GM18867 (cell line): ENCODE measurements around the gene ACP7.
"Not testable (repeated sequence)": the region's sequence is repeated elsewhere in the genome, so short reads cannot be mapped to it uniquely, and the experiment has no call there.

Source experiments
- ATAC-seq: cut with Tn5 transposase; IDR thresholded peaks from one replicate; pipeline ENCODE4 v1.9.1; 2021; ENCODE audit warnings: mild to moderate bottlenecking, moderate library complexity; ENCODE audit not compliant: unreplicated experiment

The ACP7 gene, protein sequence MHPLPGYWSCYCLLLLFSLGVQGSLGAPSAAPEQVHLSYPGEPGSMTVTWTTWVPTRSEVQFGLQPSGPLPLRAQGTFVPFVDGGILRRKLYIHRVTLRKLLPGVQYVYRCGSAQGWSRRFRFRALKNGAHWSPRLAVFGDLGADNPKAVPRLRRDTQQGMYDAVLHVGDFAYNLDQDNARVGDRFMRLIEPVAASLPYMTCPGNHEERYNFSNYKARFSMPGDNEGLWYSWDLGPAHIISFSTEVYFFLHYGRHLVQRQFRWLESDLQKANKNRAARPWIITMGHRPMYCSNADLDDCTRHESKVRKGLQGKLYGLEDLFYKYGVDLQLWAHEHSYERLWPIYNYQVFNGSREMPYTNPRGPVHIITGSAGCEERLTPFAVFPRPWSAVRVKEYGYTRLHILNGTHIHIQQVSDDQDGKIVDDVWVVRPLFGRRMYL

DNA sequence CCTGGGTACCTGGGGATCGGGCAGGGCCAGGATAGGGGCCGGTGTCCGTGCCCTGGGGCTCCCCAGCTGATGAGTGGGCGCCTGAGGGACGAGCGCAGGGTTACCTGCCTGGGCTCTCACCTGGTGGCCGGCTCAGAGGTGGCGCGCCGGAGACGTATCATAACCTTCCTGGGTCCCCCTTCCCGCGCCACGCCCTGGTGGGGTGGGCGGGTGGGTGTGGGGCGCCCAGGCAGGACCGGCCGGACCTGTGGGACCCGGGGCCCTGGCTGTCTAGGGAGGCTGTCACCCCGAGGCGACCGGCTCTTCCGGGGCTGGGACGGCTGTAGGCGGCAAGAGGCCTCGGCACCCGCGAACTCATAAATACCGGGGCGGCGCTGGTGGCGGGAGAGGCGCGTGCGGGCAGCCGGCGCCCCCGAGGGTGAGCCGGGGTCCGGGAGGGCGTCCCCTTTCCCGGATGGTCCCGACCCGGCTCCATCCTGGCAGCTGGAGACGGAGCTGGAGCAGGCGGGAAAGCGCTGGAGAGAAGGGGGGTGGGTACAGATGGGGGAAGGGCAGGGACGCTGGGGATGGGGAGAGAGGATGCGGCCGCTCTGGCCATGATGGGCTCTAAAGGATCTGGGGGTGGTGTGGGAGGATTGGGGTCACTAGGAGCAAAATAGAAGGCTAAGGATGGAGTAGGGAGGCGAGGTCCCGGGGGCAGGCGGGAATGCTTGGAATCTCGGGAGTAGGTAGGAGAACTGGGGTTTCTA, at the start of gene ACP7:
Gene ACP7 (plus strand): TSS at position 386 of the 749 bp plus-strand sequence. CDS start 902 bp downstream, outside the sequence.
- no peak for ATAC-seq

DNA sequence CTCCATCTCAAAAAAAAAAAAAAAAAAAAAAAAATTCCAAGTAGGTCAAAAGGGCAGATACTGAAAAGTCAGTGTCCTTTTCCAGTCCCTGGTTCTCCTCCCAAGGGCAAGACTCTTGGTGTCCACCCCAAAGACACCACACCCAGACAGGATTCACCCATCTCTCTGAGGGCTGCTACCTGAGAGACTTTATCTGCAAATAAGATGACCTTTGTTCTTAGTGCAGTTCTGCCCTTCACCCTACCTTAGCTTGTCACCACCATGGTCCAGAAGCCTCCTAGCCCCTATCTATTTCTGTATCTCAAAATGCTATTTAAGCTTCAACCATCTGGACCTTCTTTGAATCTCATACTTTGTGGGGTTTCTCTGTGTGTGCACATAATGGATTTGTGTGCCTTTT, 47.6 kb upstream of the ACP7 start:
- ATAC-seq: no peak

DNA sequence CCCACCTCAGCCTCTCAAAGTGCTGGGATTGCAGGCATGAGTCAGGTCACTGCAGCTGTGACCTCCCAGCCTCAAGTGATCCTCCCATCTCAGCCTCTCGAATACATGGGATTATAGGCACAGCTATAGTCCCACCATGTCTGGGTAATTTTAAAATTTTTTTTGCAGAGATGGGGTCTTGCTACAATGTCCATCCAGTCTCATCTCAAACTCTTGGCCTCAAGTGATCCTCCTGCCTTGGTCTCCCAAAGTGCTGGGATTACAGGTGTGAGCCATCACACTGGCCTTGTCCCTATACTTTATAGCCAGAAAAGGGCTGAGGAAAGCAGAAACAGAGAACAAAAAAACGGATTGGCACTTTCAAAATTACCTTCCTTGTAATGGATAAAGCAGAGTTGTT, 47.0 kb upstream of the ACP7 start:
- no peak for ATAC-seq

DNA sequence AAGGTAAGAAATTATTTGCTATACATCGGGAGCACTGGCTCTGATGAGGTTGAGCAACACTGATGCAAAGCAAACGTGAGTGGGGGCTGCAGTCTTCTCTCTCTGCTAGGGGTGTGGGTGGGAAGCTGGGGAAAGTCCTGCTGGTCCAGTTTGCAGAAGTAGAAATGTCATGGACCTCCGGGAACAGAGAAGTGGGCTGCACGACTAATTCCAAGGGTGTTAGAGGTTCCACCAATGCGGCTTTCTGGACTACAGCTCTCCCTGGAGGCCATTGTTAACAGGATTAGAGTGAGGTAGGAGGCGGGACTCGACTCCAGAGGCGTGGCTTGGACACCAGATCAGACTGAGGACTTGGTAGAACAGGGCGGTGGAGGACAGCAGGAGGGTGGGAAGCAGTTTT, 46.1 kb upstream of the ACP7 start:
- ATAC-seq: no peak

DNA sequence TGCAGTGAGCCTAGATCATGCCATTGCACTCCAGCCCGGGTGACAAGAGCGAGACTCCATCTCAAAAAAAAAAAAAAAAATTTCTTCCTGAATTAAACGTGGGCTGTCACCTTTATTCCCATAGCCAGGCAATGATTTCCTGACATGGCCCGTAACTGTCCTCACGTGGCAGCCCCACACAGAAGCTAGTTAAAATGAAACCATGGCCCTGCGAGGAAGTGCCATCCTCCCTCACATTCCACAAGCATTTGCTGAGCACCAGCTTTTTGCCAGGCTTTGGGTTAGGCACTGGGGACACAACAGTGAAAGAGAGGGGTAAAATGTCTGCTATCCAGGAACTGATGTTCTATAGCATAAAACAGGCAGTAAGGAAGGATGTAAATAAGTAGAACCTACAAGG, 38.7 kb upstream of the ACP7 start:
- no peak for ATAC-seq

DNA sequence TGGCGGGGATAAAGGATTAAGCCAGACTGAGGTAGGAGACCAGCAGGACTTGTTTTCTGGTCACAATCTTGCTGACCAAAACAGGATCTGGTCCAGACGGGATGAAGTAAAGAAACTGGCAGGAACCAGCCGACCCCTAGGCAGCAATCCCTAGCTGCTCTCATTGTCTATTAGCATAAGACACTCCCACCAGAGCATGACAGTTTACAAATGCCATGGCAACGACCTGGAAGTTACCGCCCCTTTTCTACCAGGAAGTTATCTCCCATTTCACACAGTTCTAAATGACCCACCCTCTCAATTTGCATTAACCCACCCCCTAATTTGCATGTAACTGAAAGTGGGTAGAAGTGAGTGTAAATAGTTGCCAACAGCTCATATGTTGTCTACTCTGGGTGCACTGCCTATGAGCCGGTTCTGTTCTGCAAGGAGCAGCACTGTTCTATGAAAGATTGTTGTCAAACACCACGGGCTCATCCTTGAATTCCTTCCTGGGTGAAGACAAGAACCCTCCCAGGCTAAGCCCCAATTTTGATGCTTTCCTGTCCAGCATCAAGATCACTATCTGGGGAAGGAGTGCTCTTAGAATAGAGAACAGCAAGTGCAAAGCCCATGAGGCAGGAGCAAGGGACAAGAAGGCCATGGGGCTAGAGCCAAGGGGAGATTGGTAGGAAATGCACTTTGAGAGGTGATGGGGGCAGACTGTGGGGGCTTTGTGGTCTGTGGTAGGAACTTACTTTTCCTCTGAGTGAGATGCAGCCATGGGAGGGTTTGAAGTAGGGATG, 37.9 kb upstream of the ACP7 start:
- ATAC-seq: no peak

DNA sequence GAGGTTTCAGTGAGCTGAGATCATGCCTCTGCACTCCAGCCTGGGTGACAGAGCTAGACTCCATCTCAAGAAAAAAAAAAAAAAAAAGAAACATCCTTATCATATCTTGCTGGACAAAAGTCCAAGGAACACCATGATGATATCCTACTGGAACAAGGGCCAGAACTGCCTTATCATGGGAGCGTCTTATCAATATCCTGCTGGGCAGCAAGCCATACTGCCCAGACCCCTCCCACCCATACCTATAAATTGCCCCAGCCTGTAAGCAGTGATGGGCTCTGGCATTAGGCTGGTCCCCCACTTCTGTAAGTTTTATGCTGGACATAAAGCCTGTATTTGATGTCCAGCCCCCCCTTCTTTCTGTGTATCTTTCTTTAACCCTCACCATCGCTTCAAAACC, 37.1 kb upstream of the ACP7 start:
- ATAC-seq: no peak

DNA sequence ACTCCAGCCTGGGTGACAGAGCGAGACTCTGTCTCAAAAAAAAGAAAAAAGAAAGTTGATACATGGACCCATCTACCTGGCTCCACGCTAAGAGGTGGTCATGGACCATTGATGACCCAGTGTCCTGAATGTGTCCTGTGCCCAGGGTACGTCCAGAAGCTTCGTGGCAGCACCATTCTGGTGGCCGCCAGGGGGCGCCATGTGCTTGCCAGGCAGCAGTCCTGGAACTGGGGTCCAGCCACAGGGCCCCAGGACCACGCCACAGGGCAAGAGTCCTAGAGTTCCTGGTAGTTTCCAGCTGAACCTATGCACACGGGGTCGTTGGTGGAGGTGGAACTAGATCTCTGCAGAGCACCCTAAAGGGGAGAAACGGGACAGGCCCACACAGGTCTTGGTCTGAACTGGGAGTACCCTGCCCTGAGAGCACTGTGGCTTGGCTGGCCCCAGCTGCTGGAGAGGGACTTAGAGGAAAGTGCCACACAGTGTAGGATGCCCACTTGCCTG, 31.9 kb upstream of the ACP7 start:
- ATAC-seq: no peak

DNA sequence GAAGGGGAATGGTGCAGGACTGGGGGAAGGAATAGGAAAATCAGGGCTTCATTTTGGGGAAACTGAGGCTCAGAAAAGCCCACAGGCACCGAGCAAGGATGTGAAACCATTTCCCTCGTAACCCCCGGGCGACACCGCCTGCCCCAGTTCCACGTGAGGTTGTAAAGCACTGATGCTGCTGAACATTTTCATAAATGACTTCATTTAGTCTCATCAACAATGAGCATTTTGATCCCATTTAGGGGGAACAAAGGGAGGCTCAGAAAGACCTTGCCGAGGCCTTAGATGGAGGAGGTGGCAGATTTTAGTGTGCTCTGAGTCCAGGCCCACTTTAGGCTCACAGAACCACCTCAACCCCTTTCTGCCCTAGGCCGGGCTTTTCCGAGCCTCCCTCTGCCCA, 31.3 kb upstream of the ACP7 start:
- ATAC-seq: no peak

DNA sequence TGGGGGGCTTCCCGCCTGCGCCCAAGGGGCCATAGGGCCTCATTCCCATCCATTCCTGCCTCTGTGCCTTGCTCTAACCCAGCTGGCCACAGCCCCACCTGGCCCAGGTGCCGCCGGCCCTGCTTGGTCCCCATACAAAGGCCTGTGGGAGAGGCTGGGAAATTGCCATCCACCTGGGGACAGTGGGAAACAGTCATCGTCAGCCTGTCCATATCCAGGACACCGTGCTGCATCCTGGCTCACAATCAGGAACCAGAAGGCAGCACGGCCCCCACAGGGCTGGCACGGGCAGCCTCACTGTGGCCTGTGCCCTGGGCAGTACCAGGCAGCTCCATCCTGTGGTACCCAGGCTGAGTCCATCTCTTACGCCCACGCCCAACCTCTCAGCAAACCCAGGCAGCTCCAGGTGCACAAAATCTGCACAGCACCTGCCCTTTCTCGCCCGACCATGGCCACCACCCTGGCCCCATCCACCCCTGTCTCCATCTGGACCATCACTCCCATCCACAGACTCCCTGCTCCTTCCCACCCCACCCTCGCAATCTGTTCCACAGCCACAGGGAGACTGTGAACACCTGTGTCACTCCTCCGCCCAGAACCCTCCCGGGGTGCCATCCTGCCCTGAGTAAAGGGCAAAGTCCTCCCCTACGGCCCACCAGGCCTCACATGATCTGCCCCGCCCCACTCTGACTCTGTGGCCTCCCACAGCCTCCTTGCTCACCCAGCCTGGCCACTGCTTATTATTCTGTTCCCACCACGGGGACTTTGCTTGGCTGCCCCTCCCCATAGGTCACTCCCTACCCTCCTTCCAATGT, 30.7 kb upstream of the ACP7 start:
- ATAC-seq: no peak

DNA sequence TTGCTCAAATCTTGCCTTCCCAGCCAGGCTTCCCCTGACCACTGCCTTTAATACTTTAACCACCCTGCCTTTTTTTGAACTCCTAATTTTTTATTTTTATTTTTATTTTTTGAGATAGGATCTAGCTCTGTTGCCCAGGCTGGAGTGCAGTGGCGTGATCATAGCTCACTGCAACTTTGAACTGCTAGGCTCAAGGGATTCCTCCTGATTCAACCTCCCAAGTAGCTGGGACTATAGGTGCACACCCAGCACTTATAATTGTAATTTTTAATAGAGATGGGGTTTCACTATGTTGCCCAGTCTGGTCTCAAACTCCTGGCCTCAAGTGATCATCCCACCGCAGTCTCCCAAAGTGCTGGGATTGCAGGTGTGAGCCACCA, 30.1 kb upstream of the ACP7 start:
- no peak for ATAC-seq

DNA sequence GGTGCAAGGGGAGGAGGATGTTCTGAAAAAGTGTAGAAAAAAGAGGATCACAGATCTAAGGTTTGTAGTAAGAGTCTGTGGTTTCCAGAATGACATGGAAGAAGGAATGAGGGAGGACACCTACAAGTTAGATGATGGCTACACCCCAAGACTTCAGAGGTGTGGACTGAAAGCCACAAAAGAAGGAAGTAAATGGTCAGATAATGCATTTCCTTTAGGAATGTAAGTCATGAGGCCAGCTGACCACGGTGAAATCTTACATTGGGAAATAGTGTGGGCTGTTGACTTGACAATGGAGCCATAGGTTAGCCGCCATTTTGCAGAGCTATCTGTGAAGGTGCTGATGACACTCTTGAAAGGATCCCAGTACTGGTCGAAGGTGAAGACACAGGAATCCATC, 26.6 kb upstream of the ACP7 start:
- no peak for ATAC-seq

DNA sequence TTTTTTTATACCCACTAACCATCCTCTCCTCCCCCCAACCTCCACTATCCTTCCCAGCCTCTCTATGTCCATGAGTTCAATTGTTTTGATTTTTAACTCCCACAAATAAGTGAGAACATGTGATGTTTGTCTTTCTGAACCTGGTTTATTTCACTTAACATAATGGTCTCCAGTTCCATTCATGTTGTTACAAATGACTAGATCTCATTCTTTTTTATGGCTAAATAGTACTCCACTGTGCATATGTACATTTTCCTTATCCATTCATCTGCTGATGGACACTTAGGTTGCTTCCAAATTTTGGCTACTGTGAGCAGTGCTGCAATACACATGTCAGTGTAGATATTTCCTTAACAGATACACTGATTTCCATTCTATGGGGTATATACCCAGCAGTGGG, 24.9 kb upstream of the ACP7 start:
- ATAC-seq: no peak

DNA sequence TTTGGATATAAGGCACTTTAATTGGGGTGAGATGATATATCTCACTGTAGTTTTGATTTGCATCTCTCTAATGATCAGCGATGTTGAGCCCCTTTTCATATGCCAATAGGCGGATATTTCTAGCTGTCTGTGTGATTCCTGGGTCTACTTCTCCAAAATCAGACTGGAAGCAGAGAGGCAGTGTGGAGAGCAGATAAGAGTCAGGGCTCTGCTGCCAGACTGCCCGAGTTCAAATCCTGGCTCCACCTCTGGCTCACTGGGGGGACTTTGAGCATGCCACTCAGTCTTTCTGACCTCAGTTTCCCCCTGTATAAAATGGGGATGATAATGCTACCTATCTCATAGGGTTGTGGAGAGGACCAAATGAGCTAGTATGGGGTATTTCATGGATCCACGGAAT, 24.0 kb upstream of the ACP7 start:
- ATAC-seq: no peak

DNA sequence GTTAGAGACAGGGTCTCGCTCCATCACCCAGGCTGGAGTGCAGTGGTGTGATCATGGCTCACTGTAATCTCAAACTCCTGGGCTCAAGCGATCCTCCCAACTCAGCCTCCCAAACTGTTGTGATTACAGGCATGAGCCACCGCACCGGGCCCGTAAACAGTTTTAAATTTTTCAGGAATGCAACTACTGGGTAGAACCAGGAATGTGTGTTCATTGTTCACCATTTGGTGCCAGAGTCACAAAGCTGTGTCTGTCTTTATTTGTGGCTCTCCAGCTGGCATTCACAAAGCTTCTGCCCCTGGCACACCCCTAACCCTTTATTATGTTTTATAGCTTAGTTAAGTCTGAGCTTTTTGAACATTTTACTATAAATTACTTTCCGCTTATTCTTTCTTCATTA, 19.8 kb upstream of the ACP7 start:
- no peak for ATAC-seq

DNA sequence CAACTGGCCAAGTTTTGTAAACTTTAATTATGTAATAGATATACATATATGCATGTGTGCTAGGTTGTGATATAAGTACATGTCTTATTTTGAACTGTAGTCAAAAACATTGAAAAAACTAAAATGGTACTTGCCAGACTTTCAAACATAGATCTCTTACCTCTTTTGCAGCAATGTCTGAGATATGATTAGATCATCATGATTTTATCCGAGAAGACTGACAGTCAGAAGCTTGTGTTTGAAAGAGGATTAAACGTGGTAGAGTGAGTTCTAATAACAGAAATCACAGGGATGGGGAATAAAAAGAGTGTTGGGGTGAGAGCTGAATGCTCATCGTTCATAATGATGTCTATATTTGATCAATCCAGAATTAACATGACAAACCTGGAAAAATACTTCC, 18.2 kb upstream of the ACP7 start:
- no peak for ATAC-seq

DNA sequence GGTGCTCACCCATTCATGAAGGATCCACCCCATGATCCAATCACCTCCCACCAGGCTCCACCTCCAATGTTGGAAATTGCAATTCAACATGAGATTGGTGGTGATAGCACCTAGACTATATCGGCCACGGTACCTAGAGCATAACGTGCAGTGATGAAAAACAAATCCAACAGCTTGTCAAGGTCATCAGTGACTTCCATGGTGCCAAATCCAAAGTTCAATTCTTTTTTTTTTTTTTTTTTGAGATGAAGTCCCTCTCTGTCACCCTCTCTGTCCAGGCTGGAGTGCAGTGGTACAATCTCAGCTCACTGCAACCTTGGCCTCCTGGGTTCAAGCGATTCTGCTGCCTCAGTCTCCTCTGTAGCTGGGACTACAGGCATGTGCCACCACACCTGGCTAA, 17.1 kb upstream of the ACP7 start:
- no peak for ATAC-seq

DNA sequence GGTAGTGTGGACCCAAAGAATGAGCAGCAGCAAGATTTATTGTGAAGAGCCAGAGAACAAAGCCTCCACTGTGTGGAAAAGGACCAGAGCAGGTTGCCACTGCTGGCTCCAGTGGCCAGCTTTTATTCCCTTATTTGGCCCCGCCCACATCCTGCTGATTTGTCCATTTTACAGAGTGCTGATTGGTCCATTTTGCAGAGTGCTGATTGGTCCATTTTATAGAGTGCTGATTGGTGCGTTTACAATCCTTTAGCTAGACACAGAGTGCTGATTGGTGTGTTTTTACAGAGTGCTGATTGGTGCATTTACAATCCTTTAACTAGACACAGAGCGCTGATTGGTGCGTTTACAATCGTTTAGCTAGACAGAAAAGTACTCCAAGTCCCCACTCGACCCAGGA, 15.9 kb upstream of the ACP7 start:
- ATAC-seq: not testable (repeated sequence)

DNA sequence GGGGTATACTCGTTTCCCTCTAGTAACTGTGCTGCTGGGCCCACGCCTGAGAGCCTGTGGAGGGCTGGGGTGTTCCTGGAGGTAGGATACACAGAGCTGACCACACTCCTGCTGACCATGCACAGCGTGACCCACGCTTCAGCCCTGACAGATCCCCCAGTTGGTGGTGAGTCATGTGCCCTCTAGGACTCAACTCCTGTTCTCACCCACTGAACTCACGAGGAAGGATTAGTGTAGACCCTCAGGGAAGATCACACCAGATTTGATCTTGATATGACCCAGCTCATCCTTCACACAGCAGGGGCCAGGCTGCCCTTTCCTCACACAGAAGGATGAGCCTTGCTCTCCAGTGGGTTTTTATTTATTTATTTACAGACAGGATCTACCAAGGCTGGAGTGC, 13.3 kb upstream of the ACP7 start:
- no peak for ATAC-seq

DNA sequence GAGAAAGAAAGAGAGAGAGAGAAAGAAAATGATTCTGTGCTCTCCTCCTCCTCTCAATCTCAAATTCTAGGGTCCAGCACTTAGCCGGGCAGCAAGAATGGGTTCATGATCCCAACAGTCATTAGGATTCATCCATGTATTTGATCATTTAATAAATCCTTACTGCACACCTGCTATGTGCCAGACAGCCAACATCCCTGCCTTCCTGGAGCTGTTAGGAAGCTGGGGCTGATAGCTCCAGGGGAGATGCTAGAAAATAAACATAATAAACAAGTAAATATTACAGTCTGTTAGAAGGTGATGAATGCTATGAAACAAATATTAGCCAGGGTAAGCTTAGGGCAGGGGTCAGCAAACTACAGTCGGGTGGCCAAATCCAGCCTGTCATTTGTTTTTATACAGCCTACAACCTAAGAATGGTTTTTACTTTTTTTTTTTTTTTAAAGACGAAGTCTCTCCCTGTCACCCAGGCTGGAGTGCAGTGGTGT, 9.9 kb upstream of the ACP7 start:
- ATAC-seq: no peak
